Measurements from ENCODE around the gene DACT2.

DNA sequence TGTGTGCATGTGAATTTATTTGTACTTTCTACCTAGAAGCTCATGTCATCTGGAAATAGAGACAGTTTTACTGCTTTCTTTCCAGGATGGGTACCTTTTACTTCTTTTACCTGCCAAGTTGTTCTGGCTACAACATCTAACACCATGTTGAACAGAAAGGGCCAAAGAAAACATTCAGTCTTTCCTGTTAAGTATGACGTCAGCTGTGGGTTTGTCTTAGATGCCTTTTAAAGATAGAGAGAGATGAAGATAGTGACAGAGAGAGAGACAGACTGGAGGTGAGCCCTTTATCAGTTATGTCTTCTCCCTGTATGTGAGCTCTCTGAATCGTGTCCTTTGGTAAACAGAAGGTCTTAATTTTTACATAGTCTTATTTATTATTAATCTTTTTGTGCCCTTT lies 3.4 kb upstream of the DACT2 start:
- TF ChIP-seq, protein P1, sequence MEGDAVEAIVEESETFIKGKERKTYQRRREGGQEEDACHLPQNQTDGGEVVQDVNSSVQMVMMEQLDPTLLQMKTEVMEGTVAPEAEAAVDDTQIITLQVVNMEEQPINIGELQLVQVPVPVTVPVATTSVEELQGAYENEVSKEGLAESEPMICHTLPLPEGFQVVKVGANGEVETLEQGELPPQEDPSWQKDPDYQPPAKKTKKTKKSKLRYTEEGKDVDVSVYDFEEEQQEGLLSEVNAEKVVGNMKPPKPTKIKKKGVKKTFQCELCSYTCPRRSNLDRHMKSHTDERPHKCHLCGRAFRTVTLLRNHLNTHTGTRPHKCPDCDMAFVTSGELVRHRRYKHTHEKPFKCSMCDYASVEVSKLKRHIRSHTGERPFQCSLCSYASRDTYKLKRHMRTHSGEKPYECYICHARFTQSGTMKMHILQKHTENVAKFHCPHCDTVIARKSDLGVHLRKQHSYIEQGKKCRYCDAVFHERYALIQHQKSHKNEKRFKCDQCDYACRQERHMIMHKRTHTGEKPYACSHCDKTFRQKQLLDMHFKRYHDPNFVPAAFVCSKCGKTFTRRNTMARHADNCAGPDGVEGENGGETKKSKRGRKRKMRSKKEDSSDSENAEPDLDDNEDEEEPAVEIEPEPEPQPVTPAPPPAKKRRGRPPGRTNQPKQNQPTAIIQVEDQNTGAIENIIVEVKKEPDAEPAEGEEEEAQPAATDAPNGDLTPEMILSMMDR (conservative IDR thresholded peaks at IDR 0.05 in 1 of 2, IDR thresholded peaks at IDR 0.05 in 1 of 2; ENCODE audit: low read depth in 1 of 2, low read length in 2 of 2): no peak
- no peak for TF ChIP-seq EZH2 (IDR thresholded peaks at IDR 0.05; ENCODE audit: low read length, missing control alignments)
